ENCODE measurements around the gene C1orf35. TPM values are rescaled to one million over a fixed set of nuclear protein-coding genes. Genes with fewer than 3 reads are reported as not detected.

Gene C1orf35
- total RNA-seq, 6 donors from 2014 or later = 12.8 to 34.6 (median 17.8) TPM

DNA sequence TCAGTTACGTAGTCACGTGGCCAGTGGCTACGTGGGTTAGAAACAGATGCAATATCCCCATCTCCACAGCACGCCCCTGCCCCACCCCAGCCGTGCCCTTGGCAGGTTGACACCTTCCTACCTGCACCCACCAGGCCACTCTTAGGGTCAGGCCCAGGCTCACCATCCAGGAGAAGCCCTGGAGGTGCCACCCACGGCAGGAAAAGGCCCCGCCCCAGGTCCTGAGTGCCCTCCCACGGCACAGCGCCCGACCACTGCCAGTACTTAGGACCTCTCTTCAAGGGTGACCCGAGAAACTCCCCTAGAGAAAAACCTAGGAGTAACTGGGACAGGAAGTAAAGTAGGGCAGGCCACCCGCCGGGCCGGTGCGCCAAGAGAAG is 1.5 kb downstream of the C1orf35 start:
- Histone ChIP-seq H3K4me1 (peaks cover 20 to 42% (median 25%) of the 10 kb centered on the region in 4 donors), H3K36me3 (peaks cover 22 to 57% (median 48%) of the 10 kb centered on the region in 4 donors), H3K4me3 (peak overlapping the region in 3 of 4 donors; percentile 87 to 98 (median 88)), H3K27me3 (no peaks in the 10 kb centered on the region), H3K9me3 (no peaks in the 10 kb centered on the region), H3K27ac (peak overlapping the region; percentile 91 to 94 (median 92))
- WGBS, 2 donors = 51 to 52% methylated on average over 6 to 11 of the region's 15 CpGs
- TF ChIP-seq POLR2A (IDR thresholded peaks at IDR 0.05) = no peak
- no peak for TF ChIP-seq EP300 (IDR thresholded peaks at IDR 0.05)
- TF ChIP-seq CTCF (IDR thresholded peaks at IDR 0.05) = no peak
- TF ChIP-seq POLR2AphosphoS5 (IDR thresholded peaks at IDR 0.05) = no peak
- no peak for ATAC-seq (ENCODE audit: low FRiP score in 2 of 2)
- no peak for DNase-seq

- DNase-seq (no peak), ATAC-seq (ENCODE audit: low FRiP score in 2 of 2) (no peak)
- peaks cover 22 to 57% (median 51%) of the 10 kb centered on the region in 4 donors for H3K36me3 ChIP-seq
- H3K27me3 ChIP-seq = no peaks in the 10 kb centered on the region
- H3K4me1 ChIP-seq = peaks cover 24 to 48% (median 30%) of the 10 kb centered on the region in 4 donors
- peak overlapping the region in 1 of 4 donors; percentile 98 for H3K4me3 ChIP-seq
- H3K27ac ChIP-seq = peak overlapping the region in 1 of 4 donors; percentile 26
- 79 to 81% methylated on average over 9 to 12 of the region's 12 CpGs for WGBS, 2 donors
- TF ChIP-seq POLR2AphosphoS5 (IDR thresholded peaks at IDR 0.05) = no peak
- TF ChIP-seq CTCF (IDR thresholded peaks at IDR 0.05) = no peak
- TF ChIP-seq POLR2A (IDR thresholded peaks at IDR 0.05) = no peak
- no peak for TF ChIP-seq EP300 (IDR thresholded peaks at IDR 0.05)
- no peaks in the 10 kb centered on the region for H3K9me3 ChIP-seq
These were observed 2.1 kb downstream of the C1orf35 start for GRCh38 chr1:228100822-228101613.

DNA sequence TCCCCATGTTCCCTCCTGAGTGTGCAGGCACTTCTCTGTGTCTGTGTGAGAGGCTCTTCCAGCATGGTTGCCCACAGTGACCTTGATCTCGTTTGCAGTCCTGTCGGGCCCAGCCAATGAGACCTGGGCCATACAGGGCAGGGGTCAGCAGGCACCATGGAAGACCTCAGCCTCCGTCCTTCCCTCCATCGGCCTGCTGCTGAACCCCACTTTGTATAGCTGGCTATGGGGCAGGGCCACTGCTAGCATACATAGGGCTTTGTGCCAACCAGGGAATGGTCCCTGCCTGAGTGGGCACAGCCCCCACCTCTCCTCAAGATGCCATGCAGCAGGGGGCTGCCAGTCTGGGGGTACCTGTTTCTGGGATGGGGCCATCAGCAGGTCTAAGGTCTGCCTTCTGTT is 3.8 kb downstream of the C1orf35 start:
- DNase-seq (peak in 1 of 2 donors; percentile 16), ATAC-seq (ENCODE audit: low FRiP score in 2 of 2) (no peak)
- H3K9me3 ChIP-seq = peaks cover 0 to 7% (median 5%) of the 10 kb centered on the region in 4 donors
- H3K27ac ChIP-seq = no peak overlapping the region
- H3K4me1 ChIP-seq = peaks cover 30 to 50% (median 35%) of the 10 kb centered on the region in 4 donors
- no peak overlapping the region for H3K4me3 ChIP-seq
- TF ChIP-seq CTCF (IDR thresholded peaks at IDR 0.05) (no peak), POLR2A (IDR thresholded peaks at IDR 0.05) (no peak), EP300 (IDR thresholded peaks at IDR 0.05) (no peak), POLR2AphosphoS5 (IDR thresholded peaks at IDR 0.05) (peak in 1 of 2 donors; percentile 7)
- no peaks in the 10 kb centered on the region for H3K27me3 ChIP-seq
- H3K36me3 ChIP-seq = peaks cover 22 to 57% (median 47%) of the 10 kb centered on the region in 4 donors
- WGBS, 2 donors = 60 to 84% methylated on average over 4 of the region's 4 CpGs

GRCh38 chr1:228098323-228098931 is 4.7 kb downstream of the C1orf35 start:
- Histone ChIP-seq H3K27me3 (no peaks in the 10 kb centered on the region), H3K27ac (no peak overlapping the region), H3K36me3 (peaks cover 22 to 57% (median 47%) of the 10 kb centered on the region in 4 donors), H3K4me3 (no peak overlapping the region), H3K9me3 (peaks cover 0 to 9% (median 5%) of the 10 kb centered on the region in 4 donors), H3K4me1 (peaks cover 24 to 49% (median 26%) of the 10 kb centered on the region in 4 donors)
- TF ChIP-seq POLR2AphosphoS5 (IDR thresholded peaks at IDR 0.05) (no peak), EP300 (IDR thresholded peaks at IDR 0.05) (no peak), CTCF (IDR thresholded peaks at IDR 0.05) (no peak), POLR2A (IDR thresholded peaks at IDR 0.05) (no peak)
- 90% methylated on average over 21 to 28 of the region's 28 CpGs for WGBS, 2 donors
- DNase-seq (no peak), ATAC-seq (ENCODE audit: low FRiP score in 2 of 2) (no peak)
